Thoracic aorta (tissue), 2 donors: ENCODE results near the gene HOXC9. TPM values are rescaled to one million over a fixed set of nuclear protein-coding genes. Genes with fewer than 3 reads are reported as not detected.

Experiments
- ATAC-seq: fragments of 150-250 bp; one replicate; pipeline ENCODE4 v1.8.0; 2017; ENCODE audit warnings: low read depth; ENCODE audit not compliant: insufficient number of reproducible peaks, low FRiP score
- DNase-seq: peaks from one replicate; pipeline ENCODE4 v3.0.0-alpha.2; 2020; ENCODE audit warnings: low spot score
- H3K27ac ChIP-seq, 2 donors: fragments of 200-600 bp; sonication (generic); 1 replicate in 1 of 2; 2 replicates in 1 of 2; pipeline ENCODE4 v1.5.1; 2016; ENCODE audit warnings: mild to moderate bottlenecking in 2 of 2, moderate library complexity in 2 of 2
- H3K27me3 ChIP-seq: fragments of 200-600 bp; sonication (generic); replicated peaks from 2 replicates; pipeline ENCODE4 v1.6.0; 2016; ENCODE audit warnings: mild to moderate bottlenecking; ENCODE audit not compliant: insufficient read depth
- H3K36me3 ChIP-seq: fragments of 200-600 bp; sonication (generic); one replicate; pipeline ENCODE4 v1.5.1; 2016
- H3K4me1 ChIP-seq, 2 donors: fragments of 200-600 bp; sonication (generic); 1 replicate in 1 of 2; 2 replicates in 1 of 2; pipeline versions ENCODE4 v1.5.1 to v1.6.0; 2016; ENCODE audit warnings: low read depth in 2 of 2, mild to moderate bottlenecking in 1 of 2; ENCODE audit not compliant: control insufficient read depth in 1 of 2
- H3K4me3 ChIP-seq: fragments of 200-600 bp; sonication (generic); 2 replicates; pipeline ENCODE4 v1.5.1; 2016; ENCODE audit warnings: mild to moderate bottlenecking
- H3K9me3 ChIP-seq: fragments of 200-600 bp; sonication (generic); 2 replicates; pipeline ENCODE4 v1.5.1; 2016
- CTCF ChIP-seq: fragments of 200-600 bp; sonication (generic); IDR thresholded peaks from one replicate; pipeline ENCODE4 v1.5.1; 2019; ENCODE audit warnings: antibody characterized with exemption
- total RNA-seq, 2 donors: library from RNA; depleted of rRNA; stranded (reverse); fragments of >200 nt; gene quantifications; one replicate each; pipeline versions ENCODE4 v1.1.0 to v1.2.3, GENCODE V29; 2016

The HOXC9 gene
- total RNA-seq, 2 donors from 2014 or later: not detected

- ATAC-seq: no peak
- no peak for TF ChIP-seq CTCF
- peaks cover 22 to 44% of the 10 kb centered on the region in 2 donors for H3K4me1 ChIP-seq
- H3K27ac ChIP-seq: no peak overlapping the region
- no peak overlapping the region for H3K4me3 ChIP-seq
- no peaks in the 10 kb centered on the region for H3K9me3 ChIP-seq
- no peaks in the 10 kb centered on the region for H3K36me3 ChIP-seq
- no peak for DNase-seq
- H3K27me3 ChIP-seq: peaks cover 87% of the 10 kb centered on the region
Observed at GRCh38 chr12:53990311-53991076, 9.5 kb upstream of the HOXC9 start.

GRCh38 chr12:53991077-53991460 is 8.9 kb upstream of the HOXC9 start:
- H3K4me3 ChIP-seq: no peak overlapping the region
- no peak for DNase-seq
- H3K4me1 ChIP-seq: peaks cover 17 to 38% of the 10 kb centered on the region in 2 donors
- ATAC-seq: no peak
- H3K27me3 ChIP-seq: peaks cover 82% of the 10 kb centered on the region
- H3K36me3 ChIP-seq: no peaks in the 10 kb centered on the region
- H3K9me3 ChIP-seq: no peaks in the 10 kb centered on the region
- no peak overlapping the region for H3K27ac ChIP-seq
- TF ChIP-seq CTCF: no peak

GRCh38 chr12:53992377-53992889 is 7.5 kb upstream of the HOXC9 start:
- ATAC-seq: no peak
- Histone ChIP-seq H3K27me3 (peaks cover 70% of the 10 kb centered on the region), H3K9me3 (no peaks in the 10 kb centered on the region), H3K36me3 (no peaks in the 10 kb centered on the region), H3K4me1 (peaks cover 15 to 33% of the 10 kb centered on the region in 2 donors), H3K27ac (no peak overlapping the region), H3K4me3 (no peak overlapping the region)
- DNase-seq: no peak
- no peak for TF ChIP-seq CTCF

- H3K4me1 ChIP-seq: peaks cover 15 to 33% of the 10 kb centered on the region in 2 donors
- H3K9me3 ChIP-seq: no peaks in the 10 kb centered on the region
- TF ChIP-seq CTCF: no peak
- peaks cover 60% of the 10 kb centered on the region for H3K27me3 ChIP-seq
- H3K36me3 ChIP-seq: no peaks in the 10 kb centered on the region
- ATAC-seq: no peak
- H3K27ac ChIP-seq: no peak overlapping the region
- H3K4me3 ChIP-seq: no peak overlapping the region
- DNase-seq: no peak
Observed at GRCh38 chr12:53993162-53994008, 6.6 kb upstream of the HOXC9 start.

GRCh38 chr12:53994009-53994263 is 6.0 kb upstream of the HOXC9 start:
- Histone ChIP-seq H3K27ac (no peak overlapping the region), H3K27me3 (peaks cover 55% of the 10 kb centered on the region), H3K9me3 (no peaks in the 10 kb centered on the region), H3K4me1 (peaks cover 15 to 33% of the 10 kb centered on the region in 2 donors), H3K4me3 (no peak overlapping the region), H3K36me3 (no peaks in the 10 kb centered on the region)
- no peak for ATAC-seq
- TF ChIP-seq CTCF: no peak
- no peak for DNase-seq
